Endothelial cell of umbilical vein (primary cell): ENCODE results near the gene CCNT2. TPM values are rescaled to one million over a fixed set of nuclear protein-coding genes. Genes with fewer than 3 reads are reported as not detected.

Source experiments
- BruUV-seq: library from RNA; stranded (reverse); fragments of 400-500 nt; replicated peaks from 2 replicates; lab custom pipeline; 2021; lab: Mats Ljungman, UMichigan
- CTCF ChIA-PET: fragments of 300-600, 350-600 bp; sonication (Branson Sonifier 250); formaldehyde crosslinking; loops from one replicate; lab custom pipeline; 2021; ENCODE audit warnings: antibody characterized with exemption, inconsistent platforms; lab: Charles Lee
- POLR2A ChIA-PET: fragments of 300-600, 350-600 bp; sonication (Branson Sonifier 250); formaldehyde crosslinking; loops from one replicate; lab custom pipeline; 2021; ENCODE audit warnings: antibody characterized with exemption, inconsistent platforms; lab: Charles Lee
- DNase-seq: peaks from one replicate; pipeline ENCODE4 v3.0.0-alpha.2; 2011; ENCODE audit warnings: low read depth, low spot score
- FAIRE-seq: peaks from 2 replicates; lab custom pipeline; 2011; peaks lifted over from hg19 to GRCh38; lab: Jason Lieb, UNC
- H2AFZ ChIP-seq: 2 replicates; pipeline ENCODE4 v1.6.0; 2012; ENCODE audit warnings: low read depth, low read length, control low read depth, inconsistent platforms
- H3K27ac ChIP-seq: 2 replicates; pipeline ENCODE4 v1.5.1; 2011; ENCODE audit warnings: low read depth, mild to moderate bottlenecking, control low read depth, low read length, moderate library complexity; ENCODE audit not compliant: insufficient read depth
- H3K27me3 ChIP-seq, 2 experiments: 2 replicates each; pipeline versions ENCODE4 v1.6.0 to v1.6.1; 2011; ENCODE audit warnings: low read length in 2 of 2, mixed read lengths in 1 of 2; ENCODE audit not compliant: control insufficient read depth in 2 of 2, insufficient read depth in 2 of 2
- H3K36me3 ChIP-seq, 2 experiments: 2 replicates in 1 of 2; 3 replicates in 1 of 2; pipeline ENCODE4 v1.5.1; 2011; ENCODE audit warnings: low read length in 2 of 2, mild to moderate bottlenecking in 1 of 2, moderate library complexity in 1 of 2; ENCODE audit not compliant: control insufficient read depth in 2 of 2, insufficient read depth in 2 of 2; ENCODE audit errors: extremely low read depth in 1 of 2
- H3K4me1 ChIP-seq: 3 replicates; pipeline ENCODE4 v1.5.1; 2011; ENCODE audit warnings: mild to moderate bottlenecking, low read length; ENCODE audit not compliant: control insufficient read depth, insufficient read depth; ENCODE audit errors: extremely low read depth
- H3K4me2 ChIP-seq: 2 replicates; pipeline ENCODE4 v1.6.1; 2011; ENCODE audit warnings: low read length, control low read depth, mixed read lengths; ENCODE audit not compliant: insufficient read depth
- H3K4me3 ChIP-seq, 3 experiments: fragments of 200-600 bp in 1 of 3; sonication (generic), shearing (Covaris generic) in 1 of 3; replicated peaks in 1 of 3; 2 replicates each; pipeline ENCODE4 v1.5.1; 2011 to 2016; ENCODE audit warnings: control low read depth in 3 of 3, low read length in 3 of 3, mild to moderate bottlenecking in 2 of 3, inconsistent platforms in 1 of 3, low read depth in 1 of 3, moderate library complexity in 1 of 3; ENCODE audit not compliant: insufficient read depth in 1 of 3
- H3K79me2 ChIP-seq: 2 replicates; pipeline ENCODE4 v1.6.0; 2012; ENCODE audit warnings: low read length, inconsistent platforms; ENCODE audit not compliant: control insufficient read depth, insufficient read depth
- H3K9ac ChIP-seq: replicated peaks from 2 replicates; pipeline ENCODE3; 2011; ENCODE audit warnings: low read length, control low read depth; ENCODE audit not compliant: insufficient read depth; ENCODE audit errors: extremely low read depth
- H3K9me1 ChIP-seq: replicated peaks from 3 replicates; pipeline ENCODE4 v1.6.0; 2011; ENCODE audit warnings: mild to moderate bottlenecking, low read length; ENCODE audit not compliant: control insufficient read depth, insufficient read depth; ENCODE audit errors: extremely low read depth
- H3K9me3 ChIP-seq: replicated peaks from 2 replicates; pipeline ENCODE4 v1.5.1; 2012; ENCODE audit warnings: low read length, inconsistent platforms; ENCODE audit not compliant: control insufficient read depth, insufficient read depth
- H4K20me1 ChIP-seq: replicated peaks from 2 replicates; pipeline ENCODE3; 2011; ENCODE audit warnings: mild to moderate bottlenecking, low read length; ENCODE audit not compliant: control insufficient read depth, insufficient read depth; ENCODE audit errors: extremely low read depth
- EZH2 ChIP-seq: IDR thresholded peaks from 2 replicates; pipeline ENCODE4 v1.6.1; 2012; ENCODE audit warnings: borderline replicate concordance, low read depth, mild to moderate bottlenecking, moderate library complexity, low read length, inconsistent platforms; ENCODE audit not compliant: severe bottlenecking
- FOS ChIP-seq: IDR thresholded peaks from 2 replicates; pipeline ENCODE4 v1.6.1; 2011; ENCODE audit warnings: mild to moderate bottlenecking, low read length, moderate library complexity, borderline replicate concordance; ENCODE audit not compliant: insufficient read depth
- GATA2 ChIP-seq: IDR thresholded peaks from 2 replicates; pipeline ENCODE4 v1.7.0; 2011; ENCODE audit warnings: low read depth, mild to moderate bottlenecking, moderate library complexity, mixed read lengths, low read length; ENCODE audit not compliant: insufficient read length, insufficient read depth
- JUN ChIP-seq: IDR thresholded peaks from 2 replicates; pipeline ENCODE4 v1.6.1; 2011; ENCODE audit warnings: borderline replicate concordance, low read depth; ENCODE audit not compliant: insufficient read length, insufficient read depth
- MAX ChIP-seq: IDR thresholded peaks from 2 replicates; pipeline ENCODE4 v1.6.1; 2011; ENCODE audit not compliant: insufficient read depth, insufficient read length
- MYC ChIP-seq: IDR thresholded peaks from one replicate; pipeline ENCODE4 v1.6.1; 2011; ENCODE audit warnings: mild to moderate bottlenecking, low read depth, low read length
- POLR2A ChIP-seq: IDR thresholded peaks from 2 replicates; pipeline ENCODE4 v1.6.1; 2012; ENCODE audit warnings: low read depth, mild to moderate bottlenecking, control low read depth, low read length
- POLR2AphosphoS5 ChIP-seq: IDR thresholded peaks from 2 replicates; pipeline ENCODE4 v1.6.1; 2012; ENCODE audit warnings: low read depth, mild to moderate bottlenecking, control low read depth, low read length, moderate library complexity; ENCODE audit not compliant: insufficient read depth
- dilution Hi-C: fragments of 300-500 bp; cut with MboI; formaldehyde crosslinking; loops from one replicate; pipeline ENCODE4 v1.15.0; 2019; ENCODE audit warnings: low sequenced_read_pairs; ENCODE audit not compliant: extremely low pct_ligation_motif_present
- intact Hi-C: fragments of 100-400 bp; cut with micrococcal nuclease; formaldehyde crosslinking; loops from one replicate; pipeline ENCODE4 v1.10.0; 2022
- polyA plus RNA-seq, 4 experiments: library from polyadenylated mRNA; depleted of rRNA in 3 of 4; stranded (reverse) in 3 of 4; unstranded in 1 of 4; fragments of >200 nt; gene quantifications; 2 replicates each; pipeline versions ENCODE4 v1.2.1 to v1.2.3, GENCODE V29; 2011 to 2012; ENCODE audit warnings: missing spikeins in 1 of 4
- total RNA-seq: library from RNA; stranded (reverse); gene quantifications from 2 replicates; pipeline ENCODE4 v1.2.3, GENCODE V29; 2021
- TF ChIP-seq, protein P1 (sequence below), 2 donors: IDR thresholded peaks; 1 replicate in 1 of 2; 2 replicates in 1 of 2; pipeline ENCODE4 v1.5.1; 2011; ENCODE audit warnings: low read length in 2 of 2, mild to moderate bottlenecking in 2 of 2, moderate library complexity in 2 of 2, control low read depth in 1 of 2, inconsistent platforms in 1 of 2, low read depth in 1 of 2; ENCODE audit not compliant: insufficient read depth in 1 of 2; ENCODE audit errors: extremely low read depth in 1 of 2

CCNT2 gene
- total and polyA plus RNA-seq, 2 donors (not counting 3 experiments of a cell fraction or from before 2014, with no cell fraction given): 10.3 to 35.5 TPM

GRCh38 chr2:134955744-134956143, 37.1 kb downstream of the CCNT2 start:
- Histone ChIP-seq H3K9ac (no peak overlapping the region), H3K79me2 (peaks cover 2% of the 10 kb centered on the region), H3K27ac (no peak overlapping the region), H2AFZ (no peak overlapping the region), H3K4me3 (no peak overlapping the region), H3K27me3 (no peaks in the 10 kb centered on the region), H3K4me2 (no peak overlapping the region), H3K9me1 (no peaks in the 10 kb centered on the region), H3K9me3 (no peaks in the 10 kb centered on the region), H3K4me1 (no peaks in the 10 kb centered on the region), H3K36me3 (peaks cover 13 to 17% of the 10 kb centered on the region in 2 experiments), H4K20me1 (no peaks in the 10 kb centered on the region)
- CTCF ChIA-PET: interaction anchor here (0.7 to 1.4 kb wide), 2 partner anchors 9 to 33 kb away, joined by 3 read pairs; no protein-coding TSS in a partner anchor
- dilution Hi-C loops (no loop called here), intact Hi-C loops (no loop called here)
- DNase-seq: no peak
- peak; percentile 24 for FAIRE-seq
- POLR2A ChIA-PET: no interaction called here
- TF ChIP-seq EZH2 (no peak), POLR2A (no peak), GATA2 (no peak), MAX (no peak), POLR2AphosphoS5 (no peak), JUN (no peak), MYC (no peak), FOS (no peak)
- TF ChIP-seq, protein P1, sequence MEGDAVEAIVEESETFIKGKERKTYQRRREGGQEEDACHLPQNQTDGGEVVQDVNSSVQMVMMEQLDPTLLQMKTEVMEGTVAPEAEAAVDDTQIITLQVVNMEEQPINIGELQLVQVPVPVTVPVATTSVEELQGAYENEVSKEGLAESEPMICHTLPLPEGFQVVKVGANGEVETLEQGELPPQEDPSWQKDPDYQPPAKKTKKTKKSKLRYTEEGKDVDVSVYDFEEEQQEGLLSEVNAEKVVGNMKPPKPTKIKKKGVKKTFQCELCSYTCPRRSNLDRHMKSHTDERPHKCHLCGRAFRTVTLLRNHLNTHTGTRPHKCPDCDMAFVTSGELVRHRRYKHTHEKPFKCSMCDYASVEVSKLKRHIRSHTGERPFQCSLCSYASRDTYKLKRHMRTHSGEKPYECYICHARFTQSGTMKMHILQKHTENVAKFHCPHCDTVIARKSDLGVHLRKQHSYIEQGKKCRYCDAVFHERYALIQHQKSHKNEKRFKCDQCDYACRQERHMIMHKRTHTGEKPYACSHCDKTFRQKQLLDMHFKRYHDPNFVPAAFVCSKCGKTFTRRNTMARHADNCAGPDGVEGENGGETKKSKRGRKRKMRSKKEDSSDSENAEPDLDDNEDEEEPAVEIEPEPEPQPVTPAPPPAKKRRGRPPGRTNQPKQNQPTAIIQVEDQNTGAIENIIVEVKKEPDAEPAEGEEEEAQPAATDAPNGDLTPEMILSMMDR (IDR thresholded peaks at IDR 0.05; ENCODE audit: extremely low read depth in 1 of 2, insufficient read depth in 1 of 2, low read depth in 1 of 2, low read length in 2 of 2): no peak
- no TSS peak for BruUV-seq
